Naive thymus-derived CD8-positive, alpha-beta T cell (primary cell): ENCODE measurements around the gene LRRC26. TPM values are rescaled to one million over a fixed set of nuclear protein-coding genes. Genes with fewer than 3 reads are reported as not detected.
A peak's percentile ranks its signal among the peaks of the same experiment; 100 is the strongest.

Source experiments
- ATAC-seq, 2 donors: fragments of 150-1000 bp; cut with Tn5 transposase in 1 of 2; sonication (Bioruptor Pico), chemical (Tn5 transposase) in 1 of 2; 1 replicate in 1 of 2; 2 replicates in 1 of 2; pipeline ENCODE4 v1.10.0; 2021; ENCODE audit warnings: mild to moderate bottlenecking in 2 of 2, moderate library complexity in 2 of 2
- POLR2A ChIA-PET: fragments of 350-600 bp; sonication (Branson Sonifier 250); formaldehyde crosslinking; loops from one replicate; lab custom pipeline; 2021; ENCODE audit warnings: antibody characterized with exemption; lab: Charles Lee
- DNase-seq, 10 donors: peaks; one replicate each; pipeline versions ENCODE4 v3.0.0 to v3.0.0-alpha.2; 2020 to 2022
- H3K27ac Mint-ChIP-seq, 10 donors: one replicate each; pipeline ENCODE4 v1.8.0; 2020 to 2022; ENCODE audit warnings: mild to moderate bottlenecking in 10 of 10, mixed read lengths in 10 of 10, moderate library complexity in 4 of 10, inconsistent platforms in 1 of 10
- H3K27me3 Mint-ChIP-seq, 5 donors: one replicate each; pipeline ENCODE4 v1.8.0; 2021 to 2022; ENCODE audit warnings: mixed read lengths in 5 of 5
- H3K36me3 Mint-ChIP-seq, 3 donors: one replicate each; pipeline ENCODE4 v1.8.0; 2020 to 2022; ENCODE audit warnings: mixed read lengths in 3 of 3, mild to moderate bottlenecking in 2 of 3, inconsistent platforms in 1 of 3
- H3K4me1 Mint-ChIP-seq, 4 donors: one replicate each; pipeline ENCODE4 v1.8.0; 2021 to 2022; ENCODE audit warnings: mixed read lengths in 4 of 4
- H3K4me3 Mint-ChIP-seq, 10 donors: one replicate each; pipeline ENCODE4 v1.8.0; 2020 to 2022; ENCODE audit warnings: mild to moderate bottlenecking in 10 of 10, mixed read lengths in 10 of 10, moderate library complexity in 6 of 10, inconsistent platforms in 1 of 10
- H3K9me3 Mint-ChIP-seq, 9 donors: one replicate each; pipeline ENCODE4 v1.8.0; 2020 to 2022; ENCODE audit warnings: mixed read lengths in 9 of 9, mild to moderate bottlenecking in 3 of 9, inconsistent platforms in 1 of 9, moderate library complexity in 1 of 9
- polyA plus RNA-seq, 3 donors: library from polyadenylated mRNA; unstranded; fragments of 300-500 nt; fragmentation: Illumina TruSeq; gene quantifications; one replicate each; pipeline ENCODE4 v1.2.3, GENCODE V29; 2021
- total RNA-seq, 8 experiments: library from RNA in 2 of 8; stranded (reverse) in 2 of 8; gene quantifications; one replicate each; pipeline ENCODE4 v1.2.3 and lab custom pipeline; 2021 to 2026

LRRC26 gene
- total and polyA plus RNA-seq, 5 experiments from 2014 or later: not detected

DNA sequence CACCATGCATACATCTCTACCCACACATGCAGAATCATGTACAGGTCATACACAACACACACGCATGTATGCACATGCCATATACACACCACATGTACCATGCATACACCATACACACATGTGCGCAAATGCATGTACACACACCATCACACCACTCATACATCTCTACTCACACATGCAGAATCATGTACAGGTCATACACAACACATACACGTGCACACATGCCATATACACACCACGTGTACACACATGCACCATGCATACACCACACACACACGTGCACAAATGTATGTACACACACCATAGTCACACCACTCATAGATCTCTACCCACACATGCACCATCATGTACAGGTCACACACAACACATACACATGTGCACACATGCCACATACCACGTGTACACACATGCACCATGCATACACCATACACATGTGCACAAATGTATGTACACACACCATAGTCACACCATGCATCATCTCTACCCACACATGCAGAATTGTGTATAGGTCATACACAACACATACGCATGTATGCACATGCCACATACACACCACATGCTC lies 16.9 kb downstream of the LRRC26 start:
- Mint-ChIP-seq H3K36me3 (no peaks in the 10 kb centered on the region), H3K27me3 (peaks cover 1 to 30% (median 4%) of the 10 kb centered on the region in 5 donors), H3K9me3 (no peaks in the 10 kb centered on the region), H3K27ac (no peak overlapping the region), H3K4me1 (peaks cover 2 to 15% (median 7%) of the 10 kb centered on the region in 4 donors), H3K4me3 (no peak overlapping the region)
- POLR2A ChIA-PET: no interaction called here
- ATAC-seq: no peak
- no peak for DNase-seq

DNA sequence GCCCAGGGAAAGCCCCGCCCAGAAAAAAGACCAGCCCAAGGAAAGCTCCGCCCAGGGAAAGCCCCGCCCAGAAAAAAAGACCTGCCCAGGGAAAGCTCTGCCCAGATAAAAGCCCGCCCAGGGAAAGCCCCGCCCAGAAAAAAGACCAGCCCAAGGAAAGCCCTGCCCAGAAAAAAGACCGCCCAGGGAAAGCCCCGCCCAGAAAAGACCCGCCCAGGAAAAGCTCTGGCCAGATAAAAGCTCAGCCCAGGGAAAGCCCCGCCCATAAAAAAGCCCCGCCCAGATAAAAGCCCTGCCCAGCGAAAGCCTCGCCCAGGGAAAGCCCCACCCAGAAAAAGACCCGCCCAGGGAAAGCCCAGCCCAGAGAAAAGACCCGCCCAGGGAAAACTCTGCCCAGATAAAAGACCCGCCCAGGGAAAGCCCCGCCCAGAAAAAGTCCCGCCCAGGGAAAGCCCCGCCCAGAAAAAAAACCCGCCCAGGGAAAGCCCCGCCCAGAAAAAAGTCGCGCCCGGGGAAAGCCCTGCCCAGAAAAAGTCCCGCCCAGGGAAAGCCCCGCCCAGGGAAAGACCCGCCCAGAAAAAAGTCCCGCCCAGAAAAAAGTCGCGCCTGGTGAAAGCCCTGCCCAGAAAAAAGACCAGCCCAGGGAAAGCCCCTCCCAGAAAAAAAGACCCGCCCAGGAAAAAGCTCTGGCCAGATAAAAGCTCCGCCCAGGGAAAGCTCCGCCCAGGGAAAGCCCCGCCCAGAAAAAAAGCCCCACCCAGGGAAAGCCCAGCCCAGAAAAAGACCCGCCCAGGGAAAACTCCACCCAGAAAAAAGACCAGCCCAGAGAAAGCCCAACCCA lies 19.0 kb downstream of the LRRC26 start:
- POLR2A ChIA-PET: interaction anchor here (1.0 kb wide), 1 partner anchor 21 kb away, joined by 3 read pairs; no protein-coding TSS in a partner anchor
- ATAC-seq: peak in 1 of 2 donors; percentile 12
- H3K27ac Mint-ChIP-seq: peak overlapping the region in 3 of 10 donors; percentile 27 to 83 (median 48)
- no peak overlapping the region for H3K4me3 Mint-ChIP-seq
- peaks cover 4 to 24% (median 8%) of the 10 kb centered on the region in 5 donors for H3K27me3 Mint-ChIP-seq
- no peaks in the 10 kb centered on the region for H3K36me3 Mint-ChIP-seq
- peaks cover 0 to 5% (median 3%) of the 10 kb centered on the region in 4 donors for H3K4me1 Mint-ChIP-seq
- peak in 1 of 10 donors; percentile 36 for DNase-seq
- peaks cover 0 to 2% (median 0%) of the 10 kb centered on the region in 9 donors for H3K9me3 Mint-ChIP-seq

DNA sequence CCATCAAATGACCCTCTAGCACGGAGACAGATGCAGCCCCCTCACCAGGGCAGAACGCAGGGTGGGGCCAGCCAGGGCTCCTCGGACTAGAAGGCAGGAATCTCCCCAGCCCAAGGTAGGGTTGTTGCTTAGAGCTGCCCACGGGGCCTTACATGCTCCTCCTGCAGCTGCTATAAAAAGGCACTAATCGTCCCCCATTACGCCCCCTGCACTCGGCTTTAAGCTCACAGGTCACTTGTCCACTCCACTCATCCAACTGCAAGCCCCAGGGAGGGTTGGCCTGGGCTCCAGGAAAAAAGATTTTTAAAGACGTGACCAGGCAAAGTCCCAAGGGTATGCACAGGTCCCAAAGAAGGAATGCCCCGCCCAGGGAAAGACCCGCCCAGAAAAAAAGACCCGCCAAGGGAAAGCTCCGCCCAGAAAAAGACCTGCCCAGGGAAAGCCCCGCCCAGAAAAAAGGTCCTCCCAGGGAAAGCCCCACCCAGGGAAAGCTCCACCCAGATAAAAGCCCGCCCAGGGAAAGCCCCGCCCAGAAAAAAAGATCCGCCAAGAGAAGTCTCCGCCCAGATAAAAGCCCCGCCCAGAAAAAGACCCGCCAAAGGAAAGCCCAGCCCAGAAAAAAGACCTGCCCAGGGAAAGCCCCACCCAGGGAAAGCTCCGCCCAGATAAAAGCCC lies 19.8 kb downstream of the LRRC26 start:
- Mint-ChIP-seq H3K36me3 (no peaks in the 10 kb centered on the region), H3K4me1 (peaks cover 0 to 5% (median 3%) of the 10 kb centered on the region in 4 donors), H3K27me3 (peaks cover 4 to 16% (median 6%) of the 10 kb centered on the region in 5 donors), H3K9me3 (peaks cover 0 to 2% (median 0%) of the 10 kb centered on the region in 9 donors), H3K4me3 (no peak overlapping the region), H3K27ac (peak overlapping the region in 1 of 10 donors; percentile 43)
- ATAC-seq (no peak), DNase-seq (no peak)
- POLR2A ChIA-PET: no interaction called here

DNA sequence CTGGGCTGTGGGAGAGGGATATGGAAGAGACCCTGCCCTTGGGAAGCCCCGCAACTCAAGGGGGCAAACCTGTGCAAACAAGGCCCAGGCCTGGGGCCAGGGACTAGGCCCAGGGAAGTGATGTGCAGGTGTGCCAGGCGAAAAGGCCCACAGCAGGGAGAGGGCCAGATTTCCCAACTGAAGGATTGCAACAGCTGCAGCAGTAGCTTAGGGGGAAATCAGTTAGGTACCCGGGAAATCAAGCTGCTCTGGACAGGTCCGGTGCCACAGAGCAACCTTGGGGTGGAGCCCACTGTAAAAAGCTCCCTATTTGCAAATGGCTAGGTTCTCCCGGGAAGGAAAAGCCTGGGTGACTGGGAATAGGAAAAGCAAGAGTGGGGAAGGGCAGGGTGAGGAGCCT lies 20.5 kb downstream of the LRRC26 start:
- Mint-ChIP-seq H3K27ac (no peak overlapping the region), H3K4me3 (no peak overlapping the region), H3K27me3 (peaks cover 3 to 16% (median 6%) of the 10 kb centered on the region in 5 donors), H3K4me1 (peaks cover 0 to 5% (median 3%) of the 10 kb centered on the region in 4 donors), H3K36me3 (no peaks in the 10 kb centered on the region), H3K9me3 (peaks cover 0 to 2% (median 0%) of the 10 kb centered on the region in 9 donors)
- ATAC-seq (no peak), DNase-seq (no peak)
- POLR2A ChIA-PET: no interaction called here

DNA sequence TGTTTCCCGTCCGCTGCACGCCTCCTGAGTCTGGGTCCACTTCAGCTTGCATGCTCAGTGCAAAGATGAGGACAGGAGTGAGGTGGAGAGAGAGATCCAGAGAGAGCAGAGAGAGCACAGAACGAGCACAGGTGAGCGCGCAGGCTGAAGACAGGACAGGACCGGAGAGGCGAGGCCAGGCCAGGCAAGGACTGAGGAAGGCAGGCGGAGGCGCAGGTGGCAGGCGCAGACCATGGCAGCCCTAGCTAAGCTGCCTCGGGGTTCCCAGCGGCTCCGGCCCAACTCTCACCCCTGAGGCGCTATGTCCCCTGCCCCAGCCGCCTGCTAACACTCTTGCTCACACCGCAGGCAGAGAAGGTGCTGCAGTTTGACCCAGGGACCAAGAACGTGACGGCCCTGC lies 21.2 kb downstream of the LRRC26 start:
- H3K9me3 Mint-ChIP-seq: peaks cover 0 to 2% (median 0%) of the 10 kb centered on the region in 9 donors
- H3K27me3 Mint-ChIP-seq: peaks cover 3 to 23% (median 7%) of the 10 kb centered on the region in 5 donors
- no peaks in the 10 kb centered on the region for H3K36me3 Mint-ChIP-seq
- POLR2A ChIA-PET: no interaction called here
- DNase-seq (no peak), ATAC-seq (no peak)
- H3K4me1 Mint-ChIP-seq: peaks cover 0 to 5% (median 3%) of the 10 kb centered on the region in 4 donors
- H3K4me3 Mint-ChIP-seq: no peak overlapping the region
- no peak overlapping the region for H3K27ac Mint-ChIP-seq

DNA sequence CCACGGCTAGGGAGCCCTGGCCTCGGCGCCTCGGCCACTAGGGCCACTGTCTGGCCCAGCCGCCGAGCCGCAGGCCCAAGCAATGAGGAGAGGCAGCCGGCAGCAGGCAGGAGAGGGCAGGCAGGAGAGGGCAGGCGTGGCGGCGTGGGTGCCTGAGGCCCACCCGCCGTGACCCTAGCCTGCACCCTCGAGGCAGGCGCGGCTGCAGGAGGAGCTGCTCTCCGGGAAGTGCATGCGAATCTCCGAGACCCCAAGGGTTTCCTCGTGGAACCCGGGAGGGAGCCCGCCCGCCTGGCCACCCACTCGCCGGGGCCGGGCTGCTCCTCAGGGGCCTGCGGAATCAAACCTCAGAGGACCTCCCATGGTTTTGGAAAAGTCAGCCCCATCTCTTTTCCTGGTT lies 21.6 kb downstream of the LRRC26 start:
- DNase-seq: no peak
- Mint-ChIP-seq H3K4me3 (no peak overlapping the region), H3K9me3 (peaks cover 0 to 2% (median 0%) of the 10 kb centered on the region in 9 donors), H3K27ac (no peak overlapping the region), H3K36me3 (no peaks in the 10 kb centered on the region), H3K27me3 (peaks cover 3 to 27% (median 11%) of the 10 kb centered on the region in 5 donors), H3K4me1 (peaks cover 0 to 5% (median 3%) of the 10 kb centered on the region in 4 donors)
- POLR2A ChIA-PET: no interaction called here
- no peak for ATAC-seq

DNA sequence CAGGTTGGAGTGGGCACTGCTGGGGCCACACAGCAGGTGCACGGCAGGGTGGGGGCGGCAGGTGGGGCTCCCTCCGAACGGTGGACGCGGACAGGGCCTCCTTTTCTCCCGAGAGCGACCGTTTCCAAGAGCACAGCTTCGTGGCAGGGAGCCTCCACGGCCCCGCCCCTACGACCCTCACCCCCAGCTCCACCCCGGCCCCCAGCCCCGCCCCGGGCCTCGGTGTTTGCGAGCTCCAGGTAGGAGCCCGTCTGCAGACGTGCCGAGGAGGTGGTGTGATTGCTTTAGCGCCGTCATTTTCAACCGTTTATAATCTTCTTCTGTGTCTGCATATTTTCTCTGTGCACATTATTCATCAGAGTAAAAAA lies 22.1 kb downstream of the LRRC26 start:
- H3K4me3 Mint-ChIP-seq: no peak overlapping the region
- no peaks in the 10 kb centered on the region for H3K36me3 Mint-ChIP-seq
- peaks cover 0 to 2% (median 0%) of the 10 kb centered on the region in 9 donors for H3K9me3 Mint-ChIP-seq
- POLR2A ChIA-PET: no interaction called here
- peaks cover 0 to 5% (median 3%) of the 10 kb centered on the region in 4 donors for H3K4me1 Mint-ChIP-seq
- H3K27ac Mint-ChIP-seq: no peak overlapping the region
- H3K27me3 Mint-ChIP-seq: peaks cover 3 to 32% (median 12%) of the 10 kb centered on the region in 5 donors
- ATAC-seq (no peak), DNase-seq (no peak)

DNA sequence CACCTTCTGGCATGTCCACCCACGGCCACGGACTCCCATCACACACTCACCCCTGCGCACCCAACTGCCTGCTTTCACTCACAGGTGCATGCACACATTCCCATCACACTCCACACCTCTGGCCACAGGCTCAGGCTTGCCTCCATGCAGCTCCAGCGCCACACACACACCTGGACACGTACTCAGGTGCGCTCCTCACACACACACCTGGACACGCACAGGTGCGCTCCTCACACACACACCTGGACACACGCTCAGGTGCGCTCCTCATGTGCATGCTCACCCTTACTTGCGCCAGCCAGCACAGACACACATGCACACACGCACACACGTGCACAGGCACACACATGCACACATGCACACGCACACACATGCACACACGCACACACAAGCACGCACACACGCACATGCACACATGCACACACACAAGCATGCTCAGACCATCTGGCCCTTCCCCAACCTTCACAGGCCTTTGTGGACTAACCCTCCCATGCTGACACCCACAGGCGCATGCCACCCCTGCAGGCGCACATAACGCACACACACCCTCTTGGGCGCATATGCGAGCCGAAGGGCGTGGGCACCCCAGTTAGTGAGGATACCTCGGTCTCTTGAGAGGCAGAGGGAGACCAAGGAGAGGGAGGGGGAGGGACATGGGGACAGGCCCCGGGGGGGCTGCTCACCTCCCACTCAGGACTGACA lies 22.6 kb downstream of the LRRC26 start:
- Mint-ChIP-seq H3K4me1 (peaks cover 0 to 5% (median 4%) of the 10 kb centered on the region in 4 donors), H3K36me3 (no peaks in the 10 kb centered on the region), H3K27me3 (peaks cover 5 to 37% (median 17%) of the 10 kb centered on the region in 5 donors), H3K27ac (no peak overlapping the region), H3K4me3 (no peak overlapping the region), H3K9me3 (peaks cover 0 to 2% (median 0%) of the 10 kb centered on the region in 9 donors)
- DNase-seq (no peak), ATAC-seq (no peak)
- POLR2A ChIA-PET: no interaction called here

DNA sequence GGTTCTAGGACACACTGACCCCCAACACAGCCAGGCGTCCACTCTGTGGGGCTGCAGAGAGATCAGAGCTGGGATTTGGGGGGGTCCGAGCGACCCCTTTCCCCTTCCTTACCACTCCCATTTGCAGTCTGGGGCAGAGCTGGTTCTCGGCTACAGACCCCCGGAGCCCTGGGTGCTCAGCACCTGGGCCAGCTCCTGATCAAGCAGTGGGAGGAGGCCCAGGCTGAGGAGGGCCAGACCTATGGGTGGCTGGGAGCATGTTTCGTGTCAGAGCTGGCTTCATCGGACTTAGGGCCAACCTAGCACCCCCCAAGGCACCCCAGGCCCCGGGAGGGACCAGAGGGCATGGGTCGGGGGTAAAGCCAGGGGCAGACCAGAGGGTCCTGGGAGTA lies 23.3 kb downstream of the LRRC26 start:
- Mint-ChIP-seq H3K27me3 (peaks cover 10 to 44% (median 23%) of the 10 kb centered on the region in 5 donors), H3K27ac (no peak overlapping the region), H3K9me3 (peaks cover 0 to 2% (median 0%) of the 10 kb centered on the region in 9 donors), H3K4me1 (peaks cover 0 to 5% (median 4%) of the 10 kb centered on the region in 4 donors), H3K4me3 (no peak overlapping the region), H3K36me3 (no peaks in the 10 kb centered on the region)
- POLR2A ChIA-PET: no interaction called here
- no peak for DNase-seq
- ATAC-seq: no peak

DNA sequence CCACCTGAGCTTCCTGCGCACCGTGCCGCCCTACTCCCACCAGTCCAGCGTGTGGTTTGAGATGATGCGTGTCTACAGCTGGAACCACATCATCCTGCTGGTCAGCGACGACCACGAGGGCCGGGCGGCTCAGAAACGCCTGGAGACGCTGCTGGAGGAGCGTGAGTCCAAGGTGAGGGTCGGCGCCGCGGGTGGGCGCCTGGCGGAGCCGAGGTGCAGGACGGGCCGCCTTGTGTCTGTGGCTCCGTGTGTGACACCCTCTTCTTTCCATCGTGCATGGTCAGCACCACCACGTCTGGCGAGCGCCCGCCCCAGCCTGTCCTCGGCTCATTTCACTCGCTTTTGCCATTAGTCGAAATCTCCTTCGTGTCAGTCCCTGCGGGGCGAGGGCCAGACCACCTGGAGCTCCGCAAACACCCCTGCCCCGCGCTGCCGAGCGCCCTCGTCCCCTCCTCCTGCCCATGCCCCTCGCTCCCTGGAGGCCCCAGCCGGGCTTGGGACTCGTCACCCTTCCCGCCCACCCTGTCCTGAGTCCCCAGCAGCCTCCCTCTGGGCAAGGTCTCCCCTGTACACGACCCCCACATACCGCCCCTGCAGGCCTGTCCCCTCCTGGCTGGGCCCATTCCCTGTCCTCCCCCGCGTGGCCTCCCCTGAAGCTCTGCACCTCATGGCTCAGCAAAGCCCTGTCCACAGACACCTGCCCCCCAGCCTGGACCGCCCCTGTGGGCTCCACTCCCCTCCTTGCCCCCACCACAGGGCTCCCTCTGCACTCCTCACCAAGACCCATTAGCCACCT lies 23.9 kb downstream of the LRRC26 start:
- POLR2A ChIA-PET: no interaction called here
- no peak for DNase-seq
- Mint-ChIP-seq H3K27ac (no peak overlapping the region), H3K4me3 (no peak overlapping the region), H3K27me3 (peaks cover 10 to 48% (median 23%) of the 10 kb centered on the region in 5 donors), H3K4me1 (peaks cover 0 to 5% (median 2%) of the 10 kb centered on the region in 4 donors), H3K36me3 (no peaks in the 10 kb centered on the region), H3K9me3 (peaks cover 0 to 2% (median 0%) of the 10 kb centered on the region in 9 donors)
- ATAC-seq: no peak

DNA sequence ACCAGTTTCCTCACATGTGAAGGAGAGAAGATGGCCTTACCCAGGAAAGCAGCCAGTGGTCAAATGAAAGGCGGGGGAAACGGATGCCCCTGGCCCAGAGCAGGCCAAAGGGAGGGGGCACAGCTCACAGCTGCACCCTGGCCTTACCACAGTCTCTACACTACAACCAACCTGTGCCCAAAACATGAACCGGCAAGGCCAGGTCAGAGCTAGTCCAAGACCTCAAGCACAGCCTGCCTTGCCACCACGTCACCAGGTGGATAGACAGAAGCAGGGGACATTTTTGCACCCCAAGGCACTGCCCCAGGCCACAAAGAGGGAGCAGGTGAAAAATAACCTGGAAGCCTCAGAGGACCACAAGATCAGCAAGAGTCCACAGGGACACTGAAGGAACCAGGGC lies 26.4 kb downstream of the LRRC26 start:
- peaks cover 0 to 2% (median 0%) of the 10 kb centered on the region in 3 donors for H3K36me3 Mint-ChIP-seq
- DNase-seq (no peak), ATAC-seq (no peak)
- no peak overlapping the region for H3K4me3 Mint-ChIP-seq
- POLR2A ChIA-PET: no interaction called here
- H3K9me3 Mint-ChIP-seq: peaks cover 0 to 2% (median 0%) of the 10 kb centered on the region in 9 donors
- peaks cover 15 to 66% (median 33%) of the 10 kb centered on the region in 5 donors for H3K27me3 Mint-ChIP-seq
- H3K27ac Mint-ChIP-seq: no peak overlapping the region
- H3K4me1 Mint-ChIP-seq: peaks cover 0 to 4% (median 0%) of the 10 kb centered on the region in 4 donors
